Stimulated activated CD8-positive, alpha-beta memory T cell treated with anti-CD3 and anti-CD28 coated beads, Interleukin-4, amount 100 ng/mL, for 24 hours (primary cell): ENCODE data around the gene SNCB.

Experiments
- DNase-seq: peaks from one replicate; pipeline ENCODE4 v3.0.0-alpha.2; 2020; ENCODE audit warnings: low read depth

SNCB gene

DNA sequence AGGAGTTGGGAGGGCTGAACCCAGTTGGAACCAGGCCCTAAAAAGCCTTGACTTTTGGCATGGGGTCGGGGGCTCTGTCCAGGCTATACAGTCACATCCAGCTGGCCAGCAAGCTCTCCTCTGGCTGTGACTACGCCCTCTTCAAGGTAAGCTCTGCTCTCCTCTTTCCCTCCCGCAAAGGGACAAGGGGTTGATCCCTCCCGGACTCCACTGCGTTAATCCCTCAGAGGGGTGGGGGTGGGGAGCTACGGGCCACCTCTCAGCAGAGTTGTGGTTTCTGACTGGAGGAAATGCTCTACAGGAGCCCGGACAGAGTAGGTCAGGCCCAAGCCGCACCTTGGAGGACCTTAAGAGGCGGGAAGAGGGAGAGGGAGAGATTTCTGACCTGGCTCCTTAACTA lies 14.0 kb upstream of the SNCB start:
- no peak for DNase-seq

DNA sequence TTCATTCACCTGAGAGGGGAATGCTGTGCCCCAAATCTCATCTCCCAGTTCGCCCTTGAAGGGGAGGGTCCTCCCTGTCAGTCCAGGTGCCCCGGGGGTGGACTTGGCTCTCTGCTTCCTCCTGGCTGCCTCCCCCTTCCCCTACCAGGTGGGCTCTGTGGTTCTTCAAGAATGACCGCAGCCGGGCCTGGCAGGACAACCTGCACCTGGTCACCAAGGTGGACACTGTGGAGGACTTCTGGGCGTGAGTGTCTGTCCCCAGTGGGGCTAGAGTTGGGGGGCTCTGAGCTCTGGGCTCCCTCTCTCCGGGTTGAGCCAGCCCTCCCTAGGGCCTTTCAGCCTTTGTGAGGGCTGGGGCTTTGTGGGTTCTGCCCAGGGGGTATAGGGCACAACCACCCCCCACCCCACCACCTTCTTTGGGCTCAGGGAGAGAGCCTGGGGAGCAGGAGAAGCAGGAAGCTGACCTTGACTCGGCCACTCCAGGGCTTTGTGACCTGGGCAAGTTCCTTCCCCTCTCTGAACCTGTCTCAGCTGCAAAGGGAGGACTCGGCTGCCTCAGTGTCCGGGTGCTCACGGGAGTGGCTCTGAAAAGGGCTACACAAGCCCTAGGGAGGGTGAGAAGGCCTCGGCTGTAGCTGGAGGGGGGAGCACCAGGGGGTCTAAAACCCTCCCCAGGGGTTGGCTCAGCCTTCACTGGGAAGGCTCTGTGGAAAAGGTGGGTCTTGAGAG lies 13.3 kb upstream of the SNCB start:
- no peak for DNase-seq

DNA sequence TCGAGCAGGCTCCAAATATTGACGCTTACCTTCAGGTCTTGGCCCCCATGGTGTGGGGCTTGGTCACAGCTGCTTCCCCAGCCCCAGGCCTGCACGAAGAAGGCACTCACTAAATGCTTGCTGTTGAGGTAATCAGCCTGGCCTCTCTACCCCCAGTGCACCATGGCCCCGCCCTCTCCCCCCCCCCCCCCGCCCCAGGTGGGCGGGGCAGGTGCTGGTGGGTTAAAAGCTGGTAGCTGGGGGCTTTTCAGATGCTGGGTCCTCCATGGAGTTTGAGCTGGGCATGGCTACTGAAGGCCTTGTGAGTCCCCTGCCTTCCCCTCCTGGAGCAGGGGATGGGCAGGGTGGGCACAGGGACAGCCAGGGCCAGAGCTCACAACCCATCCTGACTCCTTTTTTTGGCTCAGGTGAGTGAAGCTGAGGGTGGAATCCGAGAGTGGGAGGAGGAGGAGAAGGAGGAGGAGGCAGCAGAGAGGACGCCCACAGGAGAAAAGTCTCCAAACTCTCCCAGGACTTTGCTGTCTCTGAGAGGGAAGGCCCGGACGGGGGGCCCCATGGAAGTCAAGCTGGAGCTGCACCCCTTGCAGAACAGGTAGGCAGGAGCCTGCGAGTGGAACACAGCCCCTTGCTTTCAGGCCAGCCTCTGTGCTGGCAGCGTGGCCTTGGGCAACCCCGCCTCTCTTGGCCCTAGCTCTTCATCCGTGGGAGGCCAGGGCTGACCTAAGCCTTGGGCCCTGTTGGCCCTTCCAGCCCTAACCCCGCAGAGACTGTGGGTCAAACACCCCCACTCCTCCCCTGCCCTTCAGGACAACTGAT lies 12.5 kb upstream of the SNCB start:
- DNase-seq = no peak

DNA sequence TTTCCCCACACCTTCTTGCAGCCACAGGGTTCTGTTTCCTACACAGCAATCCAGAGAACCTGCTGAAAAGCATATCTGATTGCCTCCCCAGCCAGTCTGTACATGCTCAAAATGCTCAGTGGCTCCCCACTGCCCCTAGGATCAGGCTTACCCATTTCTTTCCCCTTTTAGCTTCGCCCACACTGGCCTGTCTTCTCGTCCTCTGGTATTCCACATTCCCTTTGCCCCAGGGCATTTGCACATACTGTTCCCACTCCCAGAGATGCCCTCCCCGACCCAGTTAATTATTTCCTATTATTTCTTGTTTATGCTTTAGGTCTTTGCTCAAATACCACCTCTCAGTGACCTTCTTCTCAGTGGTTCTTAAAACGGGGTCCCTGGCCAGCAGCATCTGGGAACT lies 10.3 kb upstream of the SNCB start:
- DNase-seq = no peak

GRCh38 chr5:176639981-176640380 lies 9.6 kb upstream of the SNCB start:
- no peak for DNase-seq

GRCh38 chr5:176639208-176639607 lies 8.9 kb upstream of the SNCB start:
- DNase-seq = no peak

GRCh38 chr5:176638437-176638836 lies 8.1 kb upstream of the SNCB start:
- DNase-seq = no peak

DNA sequence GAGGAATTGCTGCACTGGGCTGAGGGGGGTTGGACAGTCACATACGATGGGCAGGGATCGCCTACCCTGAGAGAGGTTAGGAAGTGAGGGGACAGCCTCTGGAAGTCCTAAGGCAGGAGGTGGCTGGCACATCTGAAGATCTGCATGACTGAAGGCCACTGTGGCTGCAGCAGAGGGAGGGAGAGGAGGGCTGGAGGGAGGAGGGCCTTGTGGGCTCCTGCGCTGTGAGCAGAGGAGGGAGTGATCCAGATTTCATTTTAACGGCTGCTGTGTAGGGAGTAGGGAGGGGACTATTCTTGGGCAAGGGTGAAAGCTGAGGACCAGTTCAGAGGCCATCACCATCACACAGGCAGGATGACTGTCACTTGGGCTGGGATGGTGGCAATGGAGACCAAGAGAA lies 7.2 kb upstream of the SNCB start:
- DNase-seq = no peak

DNA sequence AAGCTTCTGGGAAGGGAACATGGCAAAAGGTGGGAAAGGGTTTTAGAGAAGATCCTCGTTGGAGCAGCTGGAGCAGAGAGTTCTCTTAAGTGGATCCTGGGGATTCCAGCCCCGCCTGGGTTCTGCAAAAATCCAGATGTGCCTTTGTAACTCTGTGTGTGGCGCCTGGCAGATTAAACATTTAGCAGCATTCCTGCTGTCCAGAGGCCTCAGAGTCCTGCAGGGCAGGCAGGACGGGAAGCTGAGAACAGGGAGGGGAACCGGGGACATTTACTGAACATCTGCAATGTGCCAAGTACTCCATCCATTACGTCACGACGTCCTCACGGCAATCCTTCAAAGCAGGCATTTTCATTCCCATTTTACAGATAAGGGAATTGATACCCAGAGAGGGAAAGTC lies 6.1 kb upstream of the SNCB start:
- no peak for DNase-seq

GRCh38 chr5:176633598-176633997 lies 3.3 kb upstream of the SNCB start:
- DNase-seq = no peak

DNA sequence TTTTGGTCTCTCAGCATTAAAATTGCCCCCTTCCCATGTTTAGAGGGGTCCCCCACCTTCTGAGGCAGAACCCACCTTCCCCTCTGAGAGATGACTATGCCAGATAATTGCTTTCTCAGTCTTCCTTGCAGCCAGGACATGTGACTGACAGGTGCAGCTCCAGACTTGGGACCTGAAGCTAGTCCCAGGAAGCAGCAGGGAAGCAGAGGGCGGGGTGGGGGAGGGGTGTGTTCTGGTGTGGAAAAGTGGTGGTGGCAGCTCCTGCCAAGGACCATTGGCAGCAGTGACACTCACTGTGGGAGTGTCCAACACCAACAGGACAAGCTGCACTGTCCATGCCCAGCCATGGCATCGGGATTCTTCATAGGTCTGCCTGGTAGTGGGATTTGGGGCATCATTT lies 2.4 kb upstream of the SNCB start:
- DNase-seq = no peak

GRCh38 chr5:176631383-176632200 lies 1.3 kb upstream of the SNCB start:
- no peak for DNase-seq

DNA sequence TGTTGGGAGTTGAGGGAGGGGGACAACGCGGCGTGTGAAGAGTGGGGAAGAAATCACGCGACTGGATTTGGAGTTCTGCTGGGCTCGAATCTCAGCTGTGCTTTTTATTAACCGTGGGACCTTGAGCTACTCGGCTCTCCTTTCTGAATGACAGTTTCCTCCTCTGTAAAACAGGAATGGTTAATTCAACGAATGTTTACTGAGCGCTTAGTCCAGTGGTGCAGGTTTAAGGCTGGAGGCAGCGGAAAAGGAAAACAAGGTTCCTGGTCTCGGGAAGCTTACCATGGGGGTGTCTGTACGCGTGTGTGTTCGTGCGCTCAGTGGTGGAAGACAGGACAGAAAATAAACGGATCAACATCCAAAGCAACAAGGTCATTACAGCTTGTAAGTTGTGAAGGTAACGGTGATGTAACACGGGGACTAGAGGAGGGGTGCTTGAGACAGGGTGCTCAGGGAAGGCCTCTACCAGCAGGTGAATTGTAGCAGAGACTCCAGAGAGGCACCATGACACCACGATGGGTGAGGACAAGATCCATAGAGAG lies 418 bp upstream of the SNCB start:
- DNase-seq = no peak

DNA sequence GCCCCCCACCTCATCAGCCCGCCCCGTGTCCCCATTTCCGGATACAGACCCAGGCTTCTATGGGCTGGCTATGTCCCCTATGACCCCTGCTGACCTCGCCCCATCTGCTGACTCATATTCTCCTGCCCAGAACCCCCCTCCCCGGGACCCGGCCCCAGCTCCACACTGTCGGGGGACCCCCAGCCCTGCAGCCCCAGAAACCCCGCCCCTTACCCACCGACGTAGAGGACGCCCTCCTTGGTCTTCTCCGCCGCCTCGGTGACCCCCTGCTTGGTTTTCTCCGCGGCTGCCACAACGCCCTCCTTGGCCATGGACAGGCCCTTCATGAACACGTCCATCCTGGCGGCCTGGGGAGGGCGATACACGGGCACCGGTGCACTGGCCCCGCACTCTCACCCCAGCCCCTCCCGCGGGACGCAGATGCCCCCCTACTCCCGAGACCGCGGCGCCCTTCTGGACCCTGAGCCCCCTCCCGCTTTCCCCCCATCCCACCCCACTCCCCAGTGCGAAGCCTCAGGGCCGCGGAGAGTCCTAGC lies 949 bp downstream of the SNCB start:
- DNase-seq = no peak

GRCh38 chr5:176628406-176629228 lies 1.7 kb downstream of the SNCB start:
- DNase-seq = no peak

GRCh38 chr5:176627582-176627981 lies 2.8 kb downstream of the SNCB start:
- no peak for DNase-seq

DNA sequence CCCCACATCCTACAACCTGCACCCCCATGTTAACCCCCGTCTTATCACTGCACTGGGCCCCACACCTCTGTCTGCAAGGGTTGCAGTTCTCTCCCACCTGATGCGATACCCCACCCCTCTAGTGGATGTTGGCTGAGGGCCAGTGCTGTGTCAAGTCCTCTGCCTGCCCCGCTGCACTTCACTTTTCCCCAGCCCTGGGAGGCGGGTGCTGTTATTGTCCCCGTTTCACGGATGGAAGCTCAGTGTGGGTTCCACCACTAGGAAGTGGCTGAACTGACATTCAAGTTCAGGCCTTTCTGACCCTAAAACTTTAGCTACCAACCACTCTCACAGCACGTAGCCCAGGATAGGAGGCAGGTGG lies 3.5 kb downstream of the SNCB start:
- no peak for DNase-seq

DNA sequence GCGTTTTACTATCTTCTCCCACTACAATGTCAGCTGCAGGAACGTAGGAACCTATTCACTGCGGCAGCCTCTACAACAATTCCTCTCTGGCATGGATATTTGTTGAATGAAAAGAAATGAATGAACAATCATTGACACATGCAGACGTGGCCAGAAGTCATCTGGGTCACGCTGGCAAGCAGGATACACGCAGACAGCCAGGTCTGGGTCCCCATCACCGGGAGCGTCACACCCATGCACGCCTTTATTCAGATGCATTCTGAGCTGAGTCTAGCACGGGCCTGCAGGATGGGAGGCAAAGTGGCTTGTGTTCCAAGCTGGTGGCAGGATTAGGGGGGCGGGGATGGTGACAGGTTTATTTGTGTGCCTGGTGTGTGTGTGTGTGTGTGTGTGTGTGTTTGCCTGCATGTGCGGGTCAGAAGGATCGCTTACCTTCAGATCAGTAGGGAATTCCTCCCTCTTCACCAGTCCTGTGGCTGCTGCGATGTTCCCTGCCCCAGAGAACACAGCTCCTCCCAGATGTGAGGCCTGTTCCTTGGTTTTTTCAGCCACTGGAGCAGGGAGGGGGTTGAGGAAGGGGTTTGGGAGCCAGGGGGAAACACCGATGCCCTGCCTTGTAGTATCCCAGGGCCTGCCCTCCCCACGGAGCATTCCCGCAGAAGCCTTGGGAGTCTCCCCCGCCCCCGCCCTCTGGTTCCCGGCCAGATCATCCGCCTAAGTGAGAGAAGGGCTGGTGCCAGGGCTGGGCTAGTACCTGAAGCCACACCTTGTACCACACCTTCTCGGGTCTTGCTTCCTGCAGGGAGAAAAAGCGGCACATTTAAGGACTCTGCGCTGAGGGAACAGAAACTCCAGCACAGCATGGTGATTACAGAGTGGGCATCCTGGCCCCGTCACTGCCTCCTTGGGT lies 4.1 kb downstream of the SNCB start:
- no peak for DNase-seq

GRCh38 chr5:176625512-176625911 lies 4.8 kb downstream of the SNCB start:
- no peak for DNase-seq

DNA sequence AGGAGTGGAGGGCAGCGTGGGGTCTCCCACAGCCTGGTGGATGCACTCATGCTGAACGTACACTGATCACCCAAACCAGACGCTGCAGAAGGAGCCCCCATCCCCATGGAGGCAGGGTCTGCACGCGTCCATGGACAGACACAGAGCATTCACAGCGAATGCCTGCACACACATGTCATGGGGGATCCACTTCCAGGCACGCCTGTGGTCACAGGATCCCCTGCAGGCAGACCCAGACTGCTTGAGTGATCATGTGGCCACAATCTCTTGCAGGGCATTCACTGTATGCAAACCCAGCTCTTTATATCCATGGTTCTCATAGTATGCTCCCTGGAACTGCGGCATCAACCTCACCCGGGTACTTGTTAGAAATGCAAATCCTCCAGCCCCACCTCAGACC lies 5.4 kb downstream of the SNCB start:
- no peak for DNase-seq
